Activated naive CD8-positive, alpha-beta T cell (primary cell): ENCODE results near the gene KIAA1671.

Experiments used
- H3K27ac Mint-ChIP-seq: one replicate; pipeline ENCODE4 v1.8.0; 2021; ENCODE audit warnings: mixed read lengths
- H3K27me3 Mint-ChIP-seq: one replicate; pipeline ENCODE4 v1.8.0; 2021; ENCODE audit warnings: mixed read lengths
- H3K36me3 Mint-ChIP-seq: one replicate; pipeline ENCODE4 v1.8.0; 2021; ENCODE audit warnings: mixed read lengths
- H3K4me1 Mint-ChIP-seq: one replicate; pipeline ENCODE4 v1.8.0; 2021; ENCODE audit warnings: low read depth, mixed read lengths
- H3K4me3 Mint-ChIP-seq: one replicate; pipeline ENCODE4 v1.8.0; 2021; ENCODE audit warnings: mild to moderate bottlenecking, mixed read lengths
- H3K9me3 Mint-ChIP-seq: one replicate; pipeline ENCODE4 v1.8.0; 2021; ENCODE audit warnings: low read depth, mixed read lengths

The KIAA1671 gene

DNA sequence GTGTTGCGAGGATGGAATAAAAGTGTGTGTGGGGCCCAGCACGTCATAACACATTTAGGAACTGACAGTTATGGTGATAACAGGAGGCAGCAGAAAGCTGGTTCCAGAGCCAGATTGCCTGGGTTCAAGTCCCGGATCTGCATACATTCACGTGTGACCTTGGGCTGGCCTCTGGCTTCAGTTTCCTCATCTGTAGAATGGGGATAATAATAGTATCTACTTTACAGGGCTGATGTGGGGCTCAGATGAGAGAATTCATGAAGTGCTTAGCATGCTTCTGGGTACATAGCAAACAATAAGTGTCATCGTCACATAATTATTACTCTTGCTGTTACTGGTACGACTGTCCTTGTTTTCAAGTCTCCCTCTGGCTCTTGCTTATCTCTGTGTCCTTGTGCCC, 97.3 kb downstream of the KIAA1671 start:
- peaks cover 1% of the 10 kb centered on the region for H3K4me1 Mint-ChIP-seq
- H3K9me3 Mint-ChIP-seq: peaks cover 6% of the 10 kb centered on the region
- no peak overlapping the region for H3K4me3 Mint-ChIP-seq
- no peaks in the 10 kb centered on the region for H3K27me3 Mint-ChIP-seq
- no peak overlapping the region for H3K27ac Mint-ChIP-seq
- peaks cover 3% of the 10 kb centered on the region for H3K36me3 Mint-ChIP-seq

DNA sequence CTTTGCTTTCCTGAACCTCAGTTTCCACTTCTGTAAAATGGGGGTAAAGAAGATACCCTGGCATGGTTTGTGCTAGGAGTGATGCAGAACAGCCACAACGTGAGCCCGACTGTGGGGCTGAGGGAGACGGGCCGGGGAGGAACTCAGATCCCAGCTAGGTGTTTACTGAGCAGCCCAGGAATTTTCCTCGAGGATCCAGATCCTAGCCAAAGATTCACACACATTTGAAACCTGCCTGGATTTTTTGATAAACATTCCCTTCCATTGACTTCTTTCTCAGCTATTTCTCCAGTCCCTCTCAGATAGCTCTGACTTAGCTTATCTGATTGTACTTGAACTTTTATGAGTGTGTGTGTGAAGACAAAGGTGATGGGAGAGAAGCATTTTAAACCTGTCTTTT, 98.0 kb downstream of the KIAA1671 start:
- Mint-ChIP-seq H3K4me3 (no peak overlapping the region), H3K27ac (no peak overlapping the region), H3K36me3 (peaks cover 3% of the 10 kb centered on the region), H3K27me3 (no peaks in the 10 kb centered on the region), H3K4me1 (peaks cover 7% of the 10 kb centered on the region), H3K9me3 (peaks cover 6% of the 10 kb centered on the region)

DNA sequence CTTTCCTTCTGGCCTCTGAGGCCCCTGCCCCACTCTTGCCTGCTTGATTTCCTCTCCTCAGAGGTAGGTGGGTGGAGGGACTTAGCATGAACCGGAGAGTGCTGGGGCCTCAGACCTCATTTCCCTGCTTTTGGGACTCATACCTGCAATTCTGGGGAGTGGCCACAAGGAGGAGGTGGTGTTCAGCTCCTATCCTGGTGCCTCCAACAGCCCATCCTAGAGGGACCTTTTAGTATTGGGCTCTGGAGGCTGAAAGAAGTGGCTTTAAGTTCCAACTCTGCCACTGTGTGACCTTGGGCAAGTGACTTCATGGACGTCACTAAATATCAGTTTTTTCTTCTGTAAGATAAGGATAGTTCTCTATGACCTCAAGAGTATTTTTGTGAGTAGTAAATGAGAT, 98.6 kb downstream of the KIAA1671 start:
- Mint-ChIP-seq H3K9me3 (peaks cover 6% of the 10 kb centered on the region), H3K4me1 (peaks cover 7% of the 10 kb centered on the region), H3K27ac (no peak overlapping the region), H3K4me3 (no peak overlapping the region), H3K27me3 (no peaks in the 10 kb centered on the region), H3K36me3 (peaks cover 3% of the 10 kb centered on the region)

DNA sequence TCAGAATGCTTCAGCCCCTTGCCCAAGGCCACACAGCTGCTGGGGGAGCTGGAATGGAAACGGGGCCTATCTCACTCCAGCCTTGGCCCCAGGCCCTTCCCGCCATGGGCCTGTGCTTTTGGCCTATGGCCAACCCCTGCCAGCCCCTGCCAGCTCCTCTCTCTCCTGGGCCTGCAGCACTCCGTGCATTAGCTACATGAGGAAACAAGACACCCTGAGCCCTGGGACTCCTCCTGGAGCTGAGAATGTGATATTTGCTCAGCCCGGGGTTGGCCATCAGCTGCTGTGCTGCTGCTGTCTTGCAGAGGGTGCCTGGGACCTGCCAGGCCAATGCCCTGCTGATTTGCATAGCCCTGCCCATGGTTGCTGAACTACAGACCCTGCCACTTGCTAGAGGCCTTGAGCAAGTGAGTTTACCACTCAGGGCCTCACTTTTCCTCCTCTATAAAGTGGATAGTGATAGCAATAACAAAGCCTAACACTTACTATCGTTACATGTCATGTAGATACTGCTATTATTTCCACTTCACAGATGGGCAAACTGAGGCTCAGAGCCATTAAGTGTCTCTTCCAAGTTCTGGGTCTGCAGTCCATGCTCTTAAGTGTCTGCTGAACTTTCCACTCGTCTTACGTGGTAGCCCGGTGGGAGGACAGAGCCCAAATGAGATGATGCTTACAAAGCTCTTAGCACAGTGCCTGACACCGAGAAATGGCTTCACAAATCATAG, 99.6 kb downstream of the KIAA1671 start:
- Mint-ChIP-seq H3K27ac (no peak overlapping the region), H3K4me3 (no peak overlapping the region), H3K36me3 (peaks cover 3% of the 10 kb centered on the region), H3K4me1 (peaks cover 7% of the 10 kb centered on the region), H3K27me3 (no peaks in the 10 kb centered on the region), H3K9me3 (peaks cover 6% of the 10 kb centered on the region)

DNA sequence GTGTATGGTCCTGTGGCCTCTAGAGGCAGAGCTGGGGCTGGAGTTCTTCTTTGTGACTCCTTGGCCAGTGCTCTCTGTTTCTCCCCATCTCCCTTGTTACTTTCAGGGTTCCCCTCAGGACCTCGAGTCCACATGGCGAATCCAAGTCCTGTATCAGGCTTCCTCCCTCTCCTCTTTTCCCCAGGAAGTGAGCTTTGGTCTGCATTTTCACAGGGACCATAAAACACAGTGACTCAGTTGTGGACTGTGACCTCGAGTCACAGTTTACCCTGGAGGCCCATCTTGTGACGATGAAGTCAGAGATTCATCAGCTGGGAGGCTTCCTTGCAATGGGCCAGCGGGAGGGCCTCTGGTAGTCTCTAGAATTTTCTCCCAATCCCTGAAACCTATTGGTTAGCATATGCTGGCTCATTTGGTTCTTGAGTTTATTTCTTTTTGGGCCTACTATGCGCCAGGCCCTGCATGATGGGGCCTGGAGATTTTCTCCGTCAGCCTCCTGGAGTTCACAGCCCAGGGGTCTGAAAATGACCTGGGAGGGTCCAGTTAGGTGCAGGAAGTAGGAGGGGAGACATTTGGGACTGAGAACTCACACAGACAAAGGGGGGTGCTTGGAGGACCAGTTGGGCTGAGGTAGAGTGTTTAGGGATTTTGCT, 100.8 kb downstream of the KIAA1671 start:
- peaks cover 3% of the 10 kb centered on the region for H3K36me3 Mint-ChIP-seq
- peaks cover 7% of the 10 kb centered on the region for H3K4me1 Mint-ChIP-seq
- no peaks in the 10 kb centered on the region for H3K27me3 Mint-ChIP-seq
- H3K27ac Mint-ChIP-seq: no peak overlapping the region
- H3K9me3 Mint-ChIP-seq: peaks cover 6% of the 10 kb centered on the region
- peak overlapping the region; percentile 13 for H3K4me3 Mint-ChIP-seq

DNA sequence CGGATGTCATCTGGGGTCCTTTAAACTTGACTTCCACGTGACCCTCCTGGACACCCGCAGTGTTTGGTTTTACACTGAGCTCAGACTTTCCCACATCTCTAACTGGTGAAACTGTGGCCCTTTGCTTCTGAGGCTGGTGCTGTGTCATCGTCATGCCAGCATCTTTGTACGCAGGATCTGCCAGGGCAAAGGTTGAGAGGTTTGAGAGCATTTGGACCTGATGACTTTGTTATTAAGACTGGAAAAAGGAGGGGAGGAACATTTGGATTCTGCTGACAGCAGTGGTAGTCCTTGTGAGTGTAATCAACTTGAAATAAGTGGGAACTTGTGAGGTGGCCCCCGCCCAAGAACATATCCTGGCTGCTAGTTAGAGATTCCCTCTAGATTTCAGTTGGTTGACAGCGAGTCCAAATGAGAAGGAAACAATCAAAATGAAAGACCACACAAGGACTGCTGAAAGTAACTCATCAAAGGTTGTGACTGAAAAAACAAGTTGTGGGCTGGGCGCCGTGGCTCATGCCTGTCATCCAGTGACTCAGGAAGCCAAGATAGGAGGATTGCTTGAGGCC, 102.5 kb downstream of the KIAA1671 start:
- H3K9me3 Mint-ChIP-seq: peaks cover 6% of the 10 kb centered on the region
- H3K4me3 Mint-ChIP-seq: no peak overlapping the region
- peaks cover 3% of the 10 kb centered on the region for H3K36me3 Mint-ChIP-seq
- peak overlapping the region; percentile 29 for H3K27ac Mint-ChIP-seq
- no peaks in the 10 kb centered on the region for H3K27me3 Mint-ChIP-seq
- H3K4me1 Mint-ChIP-seq: peaks cover 13% of the 10 kb centered on the region

DNA sequence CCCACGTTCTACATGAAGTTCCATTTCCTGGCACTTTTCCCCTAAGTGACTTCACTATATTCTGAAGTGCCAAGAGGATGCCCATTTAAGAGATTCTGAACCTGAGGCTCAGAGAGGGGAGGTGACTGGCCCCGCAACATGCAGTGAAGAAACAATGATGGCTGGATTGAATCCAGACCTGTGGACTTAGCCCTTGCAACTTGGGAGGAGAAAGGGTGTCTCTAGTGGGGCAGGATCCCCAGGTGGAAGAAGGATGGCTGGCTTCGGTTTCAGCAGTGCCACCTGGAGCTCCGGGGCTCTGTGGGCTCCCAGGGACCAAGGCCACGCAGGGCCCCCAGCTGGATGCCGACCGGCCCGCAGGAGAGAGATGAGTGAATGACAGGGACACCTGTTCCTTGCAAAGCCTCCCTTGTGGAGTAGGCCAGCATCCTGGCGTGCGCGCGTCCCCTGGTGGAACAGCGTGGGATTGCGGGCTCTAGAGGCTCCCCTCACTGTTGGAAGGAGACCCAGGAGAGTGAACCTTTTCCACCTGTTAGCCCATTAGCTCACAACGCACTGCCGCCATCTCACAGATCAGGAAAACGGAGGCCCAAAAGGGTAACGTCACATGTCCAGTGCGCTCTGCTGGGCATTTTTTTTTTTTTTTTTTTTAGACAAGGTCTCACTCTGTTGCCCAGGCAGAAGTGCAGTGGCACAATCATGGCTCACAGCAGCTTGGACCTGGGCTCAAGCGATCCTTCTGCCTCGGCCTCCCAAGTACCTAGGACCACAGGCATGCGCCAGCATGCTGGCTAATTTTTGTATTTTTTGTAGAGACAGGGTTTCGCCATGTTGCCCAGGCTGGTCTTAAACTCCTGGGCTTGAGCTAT, 104.7 kb downstream of the KIAA1671 start:
- H3K4me1 Mint-ChIP-seq: peaks cover 33% of the 10 kb centered on the region
- H3K27me3 Mint-ChIP-seq: no peaks in the 10 kb centered on the region
- no peaks in the 10 kb centered on the region for H3K36me3 Mint-ChIP-seq
- H3K27ac Mint-ChIP-seq: no peak overlapping the region
- H3K9me3 Mint-ChIP-seq: no peaks in the 10 kb centered on the region
- H3K4me3 Mint-ChIP-seq: no peak overlapping the region

DNA sequence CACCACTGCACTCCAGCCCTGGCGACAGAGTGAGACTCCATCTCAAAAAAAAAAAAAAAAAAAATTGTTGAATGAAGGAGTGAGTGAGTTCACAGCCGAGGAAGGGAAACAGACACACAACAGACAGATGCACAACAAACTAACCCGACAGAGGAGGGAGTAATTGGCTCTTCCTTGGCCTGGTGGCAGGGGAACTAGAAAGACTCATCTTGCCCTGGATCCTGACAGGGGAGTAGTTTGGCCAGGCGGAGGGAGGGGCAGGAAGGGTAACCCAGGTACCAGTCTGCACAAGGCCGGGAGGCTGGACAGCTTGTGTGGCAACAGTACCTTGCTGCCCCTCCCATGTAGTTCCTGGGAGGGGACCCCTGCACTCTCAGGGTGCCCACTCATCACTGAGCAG, 106.9 kb downstream of the KIAA1671 start:
- Mint-ChIP-seq H3K4me3 (no peak overlapping the region), H3K27ac (no peak overlapping the region), H3K27me3 (no peaks in the 10 kb centered on the region), H3K9me3 (no peaks in the 10 kb centered on the region), H3K4me1 (peaks cover 54% of the 10 kb centered on the region), H3K36me3 (no peaks in the 10 kb centered on the region)

DNA sequence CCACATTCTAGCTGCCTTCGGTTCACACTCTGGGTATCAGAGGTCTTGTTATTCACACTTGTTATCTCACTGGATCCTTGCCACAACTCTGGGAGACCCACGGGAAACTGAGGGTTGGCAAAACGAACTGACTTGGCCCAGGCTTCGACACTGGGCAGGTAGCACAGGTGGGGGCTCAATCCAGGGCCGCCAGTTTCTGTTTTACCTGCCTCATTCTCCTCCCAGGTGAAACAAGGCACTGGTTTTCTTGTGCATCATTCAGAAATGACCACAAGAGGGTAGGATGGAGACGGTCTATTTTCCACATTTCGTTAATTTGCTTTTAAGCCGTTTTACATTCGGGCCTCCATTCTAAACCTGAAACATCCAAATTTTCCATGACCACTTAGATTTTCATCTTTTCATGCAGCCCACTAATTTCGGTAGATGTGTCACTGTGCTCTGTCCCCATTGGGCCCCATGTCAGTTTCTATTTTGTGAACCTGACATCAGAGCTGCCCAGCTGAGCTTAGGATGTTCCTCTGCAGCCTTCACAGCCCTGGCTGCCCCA, 108.1 kb downstream of the KIAA1671 start:
- Mint-ChIP-seq H3K4me1 (peaks cover 56% of the 10 kb centered on the region), H3K4me3 (peak overlapping the region; percentile 72), H3K27me3 (no peaks in the 10 kb centered on the region), H3K9me3 (no peaks in the 10 kb centered on the region), H3K27ac (peak overlapping the region; percentile 92), H3K36me3 (no peaks in the 10 kb centered on the region)

DNA sequence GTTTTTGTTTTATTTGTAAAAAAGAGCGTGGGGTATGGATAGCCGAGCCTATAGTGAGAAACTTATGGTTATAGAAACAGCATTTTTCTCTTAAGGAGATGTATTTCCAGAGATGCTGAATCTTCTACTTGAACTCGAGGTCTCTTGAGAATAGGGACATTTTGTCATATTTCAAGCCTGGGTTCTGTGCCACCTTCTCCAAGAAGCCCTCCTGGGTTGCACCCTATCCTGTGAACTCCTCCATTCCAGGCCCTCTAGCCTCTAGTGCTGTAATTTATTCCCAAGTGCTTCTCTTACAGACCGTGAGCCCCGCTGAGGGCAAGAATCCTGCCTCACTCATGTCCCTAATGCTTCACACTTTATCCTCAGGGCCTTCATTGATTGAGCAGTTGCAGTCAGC, 108.6 kb downstream of the KIAA1671 start:
- Mint-ChIP-seq H3K27me3 (no peaks in the 10 kb centered on the region), H3K27ac (peak overlapping the region; percentile 92), H3K4me3 (peak overlapping the region; percentile 72), H3K9me3 (no peaks in the 10 kb centered on the region), H3K36me3 (no peaks in the 10 kb centered on the region), H3K4me1 (peaks cover 56% of the 10 kb centered on the region)

DNA sequence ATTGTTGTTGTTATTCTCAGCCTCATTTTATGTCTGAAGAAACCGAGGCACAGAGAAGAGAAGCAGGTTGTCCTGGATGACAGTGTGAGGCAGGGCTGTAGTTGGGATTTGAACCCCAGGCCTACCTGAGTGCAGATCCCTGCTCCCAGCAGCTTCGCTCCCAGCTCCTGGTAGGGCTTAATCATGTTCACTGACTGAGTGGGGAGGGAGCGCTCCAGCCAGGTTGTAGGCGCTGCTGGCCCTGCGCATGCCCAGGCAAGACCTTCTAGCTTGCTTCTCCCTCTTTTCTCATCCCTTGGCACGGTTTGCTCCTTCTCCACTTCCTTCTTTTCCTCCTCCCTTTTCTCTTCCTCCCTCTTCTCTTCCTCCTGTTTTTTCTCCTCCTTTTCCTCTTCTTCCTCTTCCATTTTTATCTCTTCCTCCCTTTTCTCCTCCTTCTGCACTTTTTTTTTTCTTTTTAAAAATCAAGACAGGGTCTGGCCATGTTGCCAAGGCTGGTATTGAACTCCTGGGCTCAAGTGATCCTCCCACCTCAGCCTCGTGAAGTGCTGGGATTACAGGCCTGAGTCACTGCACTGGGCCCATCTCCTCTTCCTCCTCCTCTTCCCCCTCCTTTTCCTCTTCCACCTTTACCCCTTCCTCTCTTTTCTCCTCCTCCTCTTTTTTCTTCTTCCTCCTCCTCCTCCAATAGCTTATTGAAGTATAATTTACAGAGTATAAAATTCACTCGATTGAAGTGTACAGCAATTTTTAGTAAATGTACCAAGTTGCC, 109.3 kb downstream of the KIAA1671 start:
- Mint-ChIP-seq H3K4me3 (peak overlapping the region; percentile 67), H3K36me3 (no peaks in the 10 kb centered on the region), H3K9me3 (no peaks in the 10 kb centered on the region), H3K27me3 (no peaks in the 10 kb centered on the region), H3K27ac (peak overlapping the region; percentile 92), H3K4me1 (peaks cover 60% of the 10 kb centered on the region)

DNA sequence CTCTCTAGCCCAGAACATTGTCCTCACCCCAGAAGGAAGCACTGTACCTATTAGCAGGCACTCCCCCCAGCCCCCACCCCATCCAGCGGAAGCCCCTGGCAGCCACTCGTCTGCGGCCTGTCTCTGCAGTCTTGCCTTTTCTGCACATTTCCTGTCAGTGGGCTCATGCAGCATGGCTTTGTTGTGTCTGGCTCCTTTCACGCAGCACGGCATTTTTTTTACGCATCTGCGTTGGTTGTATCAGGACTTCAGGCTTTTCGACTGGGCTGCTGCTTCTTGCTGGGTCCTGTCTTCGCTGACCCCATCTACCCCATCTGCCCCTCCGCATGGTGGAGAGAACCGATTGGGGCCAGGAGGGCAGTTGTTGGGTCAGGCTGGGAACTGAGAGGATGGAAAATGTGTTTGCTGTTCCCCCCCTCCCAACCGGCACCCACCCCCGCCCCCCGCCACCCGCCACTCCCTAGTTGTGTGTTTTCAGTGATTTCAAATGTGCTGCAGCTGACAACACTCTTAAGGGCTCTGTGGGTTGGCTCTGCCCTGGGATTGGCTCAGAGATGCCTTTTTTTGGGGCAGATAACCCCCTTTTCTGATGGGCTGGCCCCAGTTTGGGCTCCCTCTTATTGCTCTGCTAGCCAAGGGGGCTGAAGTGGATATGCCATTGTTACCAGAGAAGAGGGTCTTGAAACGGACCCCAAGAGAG, 110.0 kb downstream of the KIAA1671 start:
- Mint-ChIP-seq H3K27me3 (no peaks in the 10 kb centered on the region), H3K4me1 (peaks cover 65% of the 10 kb centered on the region), H3K27ac (peak overlapping the region; percentile 92), H3K36me3 (no peaks in the 10 kb centered on the region), H3K9me3 (no peaks in the 10 kb centered on the region), H3K4me3 (peak overlapping the region; percentile 71)

DNA sequence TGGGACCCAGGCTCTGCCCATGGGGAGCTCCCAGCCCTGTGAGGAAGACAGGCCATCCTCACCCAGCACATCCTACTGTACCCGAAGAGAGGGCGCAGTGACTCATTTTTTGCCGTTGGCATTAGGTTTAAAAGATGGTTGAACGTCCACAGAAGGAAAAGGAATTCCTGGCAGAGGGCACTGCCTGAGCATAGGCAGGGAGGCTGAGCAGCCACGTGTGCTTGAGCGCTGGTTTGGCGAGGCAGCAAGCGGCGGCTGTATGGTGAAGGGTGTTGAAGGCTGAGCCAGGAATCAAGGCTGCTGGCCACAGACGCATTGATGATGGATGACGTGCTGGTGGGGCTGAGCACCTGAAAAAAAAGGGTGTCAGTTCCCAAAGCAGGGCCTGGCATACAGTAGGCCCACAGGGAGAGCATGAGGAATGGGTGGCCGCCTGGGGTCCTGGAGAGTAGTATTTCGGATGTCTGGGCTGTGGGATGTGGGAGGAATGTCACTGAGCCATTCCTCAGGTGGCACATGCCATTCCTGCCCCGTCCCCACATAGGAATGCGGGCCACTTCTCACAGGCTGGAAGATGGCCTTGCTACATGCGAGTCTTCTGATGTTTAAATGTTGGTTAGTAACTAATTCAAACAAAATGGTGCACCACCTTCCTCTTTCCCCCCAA, 112.5 kb downstream of the KIAA1671 start:
- Mint-ChIP-seq H3K27ac (no peak overlapping the region), H3K4me3 (no peak overlapping the region), H3K9me3 (no peaks in the 10 kb centered on the region), H3K36me3 (no peaks in the 10 kb centered on the region), H3K27me3 (no peaks in the 10 kb centered on the region), H3K4me1 (peaks cover 84% of the 10 kb centered on the region)
